ENCODE measurements around the gene OSBPL2. TPM values are rescaled to one million over a fixed set of nuclear protein-coding genes. Genes with fewer than 3 reads are reported as not detected.

The OSBPL2 gene
- total RNA-seq, 1 donor = 21.1 TPM

GRCh38 chr20:62314339-62314638, 76.0 kb downstream of the OSBPL2 start:
- no peak for DNase-seq (ENCODE audit: low read depth)
- TF ChIP-seq CTCF (IDR thresholded peaks at IDR 0.05; ENCODE audit: insufficient read depth, low read length) = no peak
- no peak overlapping the region for H3K4me3 ChIP-seq (ENCODE audit: low read depth, low read length)

- no peak for TF ChIP-seq CTCF (IDR thresholded peaks at IDR 0.05; ENCODE audit: insufficient read depth, low read length)
- H3K4me3 ChIP-seq (ENCODE audit: low read depth, low read length) = no peak overlapping the region
- DNase-seq (ENCODE audit: low read depth) = no peak
Observed at GRCh38 chr20:62314711-62315302, 76.5 kb downstream of the OSBPL2 start.

GRCh38 chr20:62315773-62316172, 77.5 kb downstream of the OSBPL2 start:
- DNase-seq (ENCODE audit: low read depth) = no peak
- no peak for TF ChIP-seq CTCF (IDR thresholded peaks at IDR 0.05; ENCODE audit: insufficient read depth, low read length)
- no peak overlapping the region for H3K4me3 ChIP-seq (ENCODE audit: low read depth, low read length)

GRCh38 chr20:62316331-62317166, 78.2 kb downstream of the OSBPL2 start:
- no peak overlapping the region for H3K4me3 ChIP-seq (ENCODE audit: low read depth, low read length)
- no peak for DNase-seq (ENCODE audit: low read depth)
- no peak for TF ChIP-seq CTCF (IDR thresholded peaks at IDR 0.05; ENCODE audit: insufficient read depth, low read length)

GRCh38 chr20:62317167-62317655, 78.9 kb downstream of the OSBPL2 start:
- no peak for DNase-seq (ENCODE audit: low read depth)
- TF ChIP-seq CTCF (IDR thresholded peaks at IDR 0.05; ENCODE audit: insufficient read depth, low read length) = no peak
- H3K4me3 ChIP-seq (ENCODE audit: low read depth, low read length) = no peak overlapping the region

- H3K4me3 ChIP-seq (ENCODE audit: low read depth, low read length) = no peak overlapping the region
- TF ChIP-seq CTCF (IDR thresholded peaks at IDR 0.05; ENCODE audit: insufficient read depth, low read length) = no peak
- DNase-seq (ENCODE audit: low read depth) = no peak
Observed at GRCh38 chr20:62318400-62319345, 80.4 kb downstream of the OSBPL2 start.
